Esophagus muscularis mucosa (tissue), 3 donors: ENCODE data around the gene TXNDC16.

Source experiments
- POLR2AphosphoS5 ChIP-seq, 2 donors: sonication (generic); formaldehyde crosslinking; IDR thresholded peaks; one replicate each; pipeline ENCODE4 v1.6.1; 2017; ENCODE audit warnings: antibody characterized with exemption in 2 of 2
- TF ChIP-seq, protein P1 (sequence below), 3 experiments: fragments of 200-600 bp in 2 of 3; fragments of 450-650 bp in 1 of 3; sonication (generic) in 2 of 3; IDR thresholded peaks; one replicate each; pipeline ENCODE4 v1.5.1; 2017 to 2019; ENCODE audit warnings: antibody characterized with exemption in 3 of 3, mild to moderate bottlenecking in 2 of 3, moderate library complexity in 1 of 3

DNA sequence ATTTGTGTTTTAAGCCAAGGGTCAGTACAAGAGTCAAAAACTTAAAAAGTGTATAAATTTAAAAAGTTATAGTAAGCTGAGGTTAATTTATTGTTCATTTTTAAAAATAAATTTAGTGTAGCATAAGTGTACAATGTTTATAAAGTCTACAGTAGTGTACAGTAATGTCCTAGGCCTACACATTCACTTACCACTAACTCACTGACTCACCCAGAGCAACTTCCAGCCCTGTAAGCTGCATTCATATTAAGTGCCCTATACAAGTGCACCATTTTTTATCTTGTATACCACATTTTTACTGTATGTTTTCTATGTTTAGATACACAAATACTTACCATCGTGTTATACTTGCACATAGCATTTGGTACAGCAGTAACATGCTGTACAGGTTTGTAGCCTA is 38.0 kb upstream of the TXNDC16 start:
- TF ChIP-seq, protein P1, sequence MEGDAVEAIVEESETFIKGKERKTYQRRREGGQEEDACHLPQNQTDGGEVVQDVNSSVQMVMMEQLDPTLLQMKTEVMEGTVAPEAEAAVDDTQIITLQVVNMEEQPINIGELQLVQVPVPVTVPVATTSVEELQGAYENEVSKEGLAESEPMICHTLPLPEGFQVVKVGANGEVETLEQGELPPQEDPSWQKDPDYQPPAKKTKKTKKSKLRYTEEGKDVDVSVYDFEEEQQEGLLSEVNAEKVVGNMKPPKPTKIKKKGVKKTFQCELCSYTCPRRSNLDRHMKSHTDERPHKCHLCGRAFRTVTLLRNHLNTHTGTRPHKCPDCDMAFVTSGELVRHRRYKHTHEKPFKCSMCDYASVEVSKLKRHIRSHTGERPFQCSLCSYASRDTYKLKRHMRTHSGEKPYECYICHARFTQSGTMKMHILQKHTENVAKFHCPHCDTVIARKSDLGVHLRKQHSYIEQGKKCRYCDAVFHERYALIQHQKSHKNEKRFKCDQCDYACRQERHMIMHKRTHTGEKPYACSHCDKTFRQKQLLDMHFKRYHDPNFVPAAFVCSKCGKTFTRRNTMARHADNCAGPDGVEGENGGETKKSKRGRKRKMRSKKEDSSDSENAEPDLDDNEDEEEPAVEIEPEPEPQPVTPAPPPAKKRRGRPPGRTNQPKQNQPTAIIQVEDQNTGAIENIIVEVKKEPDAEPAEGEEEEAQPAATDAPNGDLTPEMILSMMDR (IDR thresholded peaks at IDR 0.05) = no peak
- no peak for TF ChIP-seq POLR2AphosphoS5 (IDR thresholded peaks at IDR 0.05)
